Erythroblast (primary cell): Measurements from ENCODE around the gene PARP12.

ENCODE experiments used
- GATA1 ChIP-seq: IDR thresholded peaks from 2 replicates; pipeline ENCODE4 v1.6.1; 2011; ENCODE audit warnings: low read depth, mild to moderate bottlenecking, control low read depth, low read length, moderate library complexity
- POLR2A ChIP-seq: IDR thresholded peaks from 2 replicates; pipeline ENCODE4 v1.6.1; 2011; ENCODE audit warnings: mild to moderate bottlenecking, low read length

GRCh38 chr7:139989366-139990141 is 73.2 kb downstream of the PARP12 start:
- TF ChIP-seq POLR2A: no peak
- no peak for TF ChIP-seq GATA1
